G401 (cell line): ENCODE data around the gene ARHGEF11. TPM values are rescaled to one million over a fixed set of nuclear protein-coding genes. Genes with fewer than 3 reads are reported as not detected.

Experiments used
- DNase-seq: peaks from one replicate; pipeline ENCODE4 v3.0.0-alpha.2; 2015; ENCODE audit warnings: low spot score
- in situ Hi-C: cut with HindIII; loops from 2 replicates; pipeline ENCODE4 v1.10.0; 2016; ENCODE audit warnings: low sequenced_read_pairs, mixed read lengths
- total RNA-seq: library from RNA; depleted of rRNA; stranded (reverse); fragments of >200 nt; shearing (Covaris generic); gene quantifications from 2 replicates; pipeline ENCODE4 v1.2.3, GENCODE V29; 2014

The ARHGEF11 gene
- total RNA-seq, 1 experiment from 2014 or later, result 23.1 TPM

DNA sequence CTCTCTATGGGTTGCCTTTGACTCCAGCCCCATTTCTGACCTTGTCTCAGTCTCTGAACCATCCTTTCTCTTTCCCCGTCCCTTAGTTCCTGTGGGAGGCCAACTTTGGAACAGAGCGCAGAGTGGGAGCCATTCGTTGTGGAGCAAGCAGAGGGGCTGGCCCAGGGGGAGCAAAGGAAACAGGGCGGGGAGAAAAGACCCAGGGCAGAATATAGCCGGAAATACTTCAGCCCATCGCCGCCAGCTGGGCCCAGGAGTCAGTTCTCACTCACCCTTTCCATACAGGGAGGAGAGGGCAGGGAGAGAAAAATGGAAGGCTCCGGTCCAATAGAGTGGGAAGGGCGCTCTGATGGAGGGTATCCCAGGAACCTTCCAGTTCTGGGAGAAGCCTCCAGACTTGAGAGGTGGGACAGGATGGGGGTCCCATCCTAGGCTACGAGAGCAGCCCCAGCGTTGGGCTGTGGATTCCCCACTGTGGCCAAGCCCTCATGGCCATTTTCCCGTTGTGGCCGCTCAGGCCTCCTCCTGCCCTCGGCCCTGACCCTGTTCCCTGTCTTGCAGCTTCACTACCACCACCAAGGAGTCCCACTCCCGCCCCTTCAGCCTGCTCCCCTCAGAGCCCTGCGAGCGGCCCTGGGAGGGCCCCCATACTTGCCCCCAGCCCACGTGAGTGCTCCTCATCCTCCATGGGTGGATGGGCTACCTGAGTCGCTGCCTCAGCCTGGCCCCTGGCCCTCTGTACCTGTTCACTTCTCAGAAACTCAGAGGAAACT lies 141.2 kb downstream of the ARHGEF11 start:
- DNase-seq, result no peak
- in situ Hi-C loops, result no loop called here

DNA sequence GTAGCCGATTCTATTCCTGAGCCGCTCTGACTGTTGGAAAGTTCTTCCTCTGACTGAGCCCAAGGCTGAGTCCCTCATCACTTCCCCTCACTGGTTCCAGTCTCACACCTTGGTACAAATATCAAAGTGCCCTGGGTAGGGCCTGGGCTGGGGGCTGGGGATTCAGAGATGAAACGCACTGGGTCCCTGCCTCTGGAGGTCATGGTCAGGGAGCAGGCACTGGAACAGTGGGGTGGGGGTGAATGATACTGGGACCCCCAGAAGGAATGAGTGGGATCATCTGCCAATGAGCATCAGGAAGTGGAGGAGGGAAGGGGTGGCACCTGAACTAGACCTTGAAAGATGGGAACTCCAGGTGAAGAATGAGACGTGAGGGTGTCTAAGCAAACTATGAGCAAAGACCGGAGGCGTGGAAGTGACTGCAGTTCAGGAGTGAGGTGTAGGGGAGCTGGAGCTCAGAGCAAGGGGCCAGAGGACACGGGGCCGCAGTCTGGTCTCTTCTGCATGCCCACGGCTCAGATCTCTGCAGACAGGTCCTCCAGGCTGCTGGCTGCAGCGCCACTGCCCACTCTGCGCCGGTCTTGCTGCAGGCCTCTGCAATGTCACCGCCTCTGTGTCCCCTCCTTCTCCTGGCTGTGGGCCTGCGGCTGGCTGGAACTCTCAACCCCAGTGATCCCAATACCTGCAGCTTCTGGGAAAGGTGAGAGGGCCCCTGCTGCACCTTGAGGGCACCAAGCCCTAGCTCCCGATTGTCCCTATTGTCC lies 142.0 kb downstream of the ARHGEF11 start:
- in situ Hi-C loops, result no loop called here
- DNase-seq, result no peak

DNA sequence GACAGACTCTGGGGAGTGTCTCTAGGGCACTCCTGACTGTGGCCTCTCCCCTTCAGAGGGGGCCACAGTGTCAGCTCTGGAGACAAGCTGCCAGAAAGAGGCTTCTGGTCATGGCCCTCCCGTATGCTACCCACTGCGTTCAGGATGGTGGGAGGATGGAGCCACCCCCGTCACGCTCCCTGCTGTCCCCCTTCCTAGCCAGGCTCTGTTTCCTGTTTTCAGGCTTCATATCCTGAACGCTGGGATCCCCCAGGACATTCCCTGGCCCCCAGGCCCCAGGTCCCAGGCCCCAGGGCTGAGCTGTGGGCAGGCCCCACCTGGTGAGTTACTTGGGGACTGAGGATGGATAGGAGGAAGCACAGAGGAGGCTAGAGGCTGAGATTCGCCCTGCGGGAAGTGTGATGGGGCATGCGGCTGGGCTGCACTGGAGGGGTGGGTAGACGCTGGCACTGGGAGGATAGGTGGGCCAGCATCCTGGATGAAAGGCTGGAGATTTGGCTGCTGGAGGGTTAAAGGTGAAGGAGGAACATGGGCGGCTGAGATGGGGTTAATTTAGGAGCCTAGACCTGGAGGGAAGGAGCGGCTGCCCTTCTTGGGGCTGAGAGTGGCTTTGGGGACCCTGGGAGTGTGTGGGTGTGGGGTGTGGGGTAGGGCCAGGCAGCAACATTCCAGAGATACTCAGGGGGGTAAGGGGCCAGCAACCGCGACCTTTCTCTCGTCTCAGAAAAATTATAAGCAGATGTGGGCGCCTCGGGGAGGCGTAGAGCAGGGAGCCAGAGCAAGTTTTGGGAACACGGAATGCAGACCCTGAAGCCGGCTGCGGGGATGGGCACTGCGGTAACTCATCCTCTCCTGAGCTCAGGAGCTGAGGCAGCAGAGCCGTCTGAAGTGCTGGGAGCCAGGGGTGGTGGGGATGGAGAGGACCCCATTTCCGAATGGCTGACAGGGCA lies 143.3 kb downstream of the ARHGEF11 start:
- in situ Hi-C loops, result no loop called here
- DNase-seq, result no peak

DNA sequence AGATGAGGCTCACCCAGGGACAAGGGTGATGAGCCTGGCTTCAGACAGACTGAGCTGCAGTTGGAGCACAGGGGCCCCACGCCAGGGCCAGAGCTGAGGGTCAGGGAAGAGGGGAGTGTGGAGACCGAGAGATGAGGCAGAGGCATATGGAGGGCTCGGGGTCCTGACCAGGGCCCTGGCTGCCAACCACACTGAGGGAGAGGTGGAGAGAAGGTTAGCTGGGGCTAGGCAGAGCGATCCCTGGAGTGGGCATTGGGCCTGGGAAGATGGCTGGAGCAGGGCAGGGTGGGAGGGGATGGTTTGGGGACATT lies 144.0 kb downstream of the ARHGEF11 start:
- DNase-seq, result no peak
- in situ Hi-C loops, result no loop called here

DNA sequence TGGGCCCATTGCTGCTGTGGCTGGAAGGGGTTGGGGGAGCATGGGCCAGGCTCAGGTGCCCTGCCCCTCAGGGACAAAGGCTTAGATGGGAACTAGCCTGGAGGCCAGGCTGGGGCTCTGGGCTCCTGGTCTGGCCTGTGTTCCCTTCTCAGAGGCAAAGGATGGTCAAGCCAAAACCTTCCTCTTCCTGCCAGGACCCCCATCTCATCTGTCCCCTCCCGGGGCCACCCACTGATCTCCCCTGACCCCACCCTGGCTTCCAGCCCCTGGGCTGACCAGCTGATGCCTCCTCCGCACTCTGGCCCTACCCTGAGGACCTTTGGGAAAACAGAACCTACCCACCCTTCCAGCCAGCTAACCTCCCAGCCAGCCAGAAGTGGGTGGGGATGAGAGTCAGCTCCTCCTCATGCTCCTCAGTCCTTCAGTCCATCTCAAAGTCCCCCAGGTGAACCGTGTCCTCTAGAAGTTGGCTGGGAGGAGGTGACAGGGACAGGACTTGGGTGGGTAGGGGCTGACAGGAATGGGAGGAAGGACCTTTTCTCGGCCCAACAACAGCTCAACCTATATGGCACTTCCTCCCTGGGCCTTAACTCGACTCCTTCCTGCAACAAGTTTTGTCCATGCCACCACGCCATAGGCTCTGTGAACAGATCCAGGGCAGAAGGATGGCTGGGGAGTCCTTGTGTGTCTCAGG lies 144.5 kb downstream of the ARHGEF11 start:
- in situ Hi-C loops, result no loop called here
- DNase-seq, result no peak

DNA sequence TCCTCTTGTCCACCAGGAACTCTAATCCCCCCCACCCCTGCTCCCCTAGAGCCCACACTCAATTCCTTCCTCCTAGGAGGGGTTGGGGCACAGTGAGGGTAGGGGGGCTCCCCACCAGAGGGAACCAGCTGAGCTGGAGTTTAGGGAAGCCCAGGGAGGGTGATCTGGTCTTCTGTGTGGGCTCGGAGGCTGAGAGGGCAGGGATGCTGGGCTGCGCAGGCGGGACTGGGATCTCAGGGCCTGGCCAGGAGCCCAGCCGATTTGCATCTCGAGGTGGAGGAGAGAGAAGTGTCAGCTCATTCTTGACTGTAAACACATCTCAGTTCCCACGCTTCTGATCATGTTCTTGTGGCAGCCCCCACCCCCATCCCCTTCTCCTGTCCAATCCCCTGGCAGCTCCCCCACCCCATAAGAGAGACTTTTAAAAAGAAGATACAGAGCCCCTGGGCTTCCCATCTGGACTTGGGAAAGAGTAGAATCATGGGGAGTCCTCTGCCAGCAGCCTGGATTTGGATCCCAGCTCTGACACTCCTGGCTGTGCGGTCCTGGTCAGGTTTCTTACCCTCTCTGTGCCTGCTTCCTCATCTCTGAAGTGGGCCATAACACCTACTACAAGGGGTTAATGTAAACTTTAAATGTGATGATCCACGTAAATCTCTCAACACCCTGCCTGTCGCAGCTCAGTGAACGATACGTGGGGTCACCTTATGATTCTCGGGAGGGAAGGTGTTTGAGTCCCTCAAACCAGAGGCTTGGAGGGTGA lies 145.4 kb downstream of the ARHGEF11 start:
- no peak for DNase-seq
- in situ Hi-C loops, result no loop called here

DNA sequence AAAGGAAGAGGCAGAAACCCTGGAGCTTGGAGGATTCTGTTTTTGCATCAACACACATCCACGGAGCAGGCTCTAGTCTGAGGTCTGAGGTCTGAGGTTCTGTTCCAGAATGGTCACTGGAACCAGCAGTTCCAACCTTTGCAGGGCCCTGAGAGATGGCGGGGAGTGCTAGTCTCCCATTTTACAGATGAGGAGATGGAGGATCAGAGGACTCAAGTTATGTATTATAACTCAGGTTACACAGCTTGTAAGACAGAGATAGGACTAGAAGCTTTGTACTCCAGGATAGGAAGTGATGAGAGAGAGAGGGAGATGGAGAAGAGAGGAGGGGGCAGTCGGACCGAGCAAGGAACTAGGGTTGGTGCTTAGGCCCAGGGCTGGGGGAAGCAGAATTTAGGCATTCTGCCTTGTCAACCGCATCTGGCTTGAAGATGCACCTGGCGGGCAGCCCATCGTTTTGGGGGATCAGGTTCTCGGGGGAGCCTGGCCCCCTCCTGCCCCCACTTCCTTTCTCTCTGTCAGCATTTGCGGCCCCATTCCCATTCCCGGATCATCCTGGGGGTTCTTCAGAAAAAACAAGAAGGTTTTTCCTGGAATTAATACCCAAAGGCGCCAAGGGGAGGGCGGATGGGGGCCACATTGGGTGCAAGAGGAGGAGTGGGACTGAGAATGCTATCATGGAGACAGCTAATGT lies 146.4 kb downstream of the ARHGEF11 start:
- in situ Hi-C loops, result no loop called here
- DNase-seq, result no peak

DNA sequence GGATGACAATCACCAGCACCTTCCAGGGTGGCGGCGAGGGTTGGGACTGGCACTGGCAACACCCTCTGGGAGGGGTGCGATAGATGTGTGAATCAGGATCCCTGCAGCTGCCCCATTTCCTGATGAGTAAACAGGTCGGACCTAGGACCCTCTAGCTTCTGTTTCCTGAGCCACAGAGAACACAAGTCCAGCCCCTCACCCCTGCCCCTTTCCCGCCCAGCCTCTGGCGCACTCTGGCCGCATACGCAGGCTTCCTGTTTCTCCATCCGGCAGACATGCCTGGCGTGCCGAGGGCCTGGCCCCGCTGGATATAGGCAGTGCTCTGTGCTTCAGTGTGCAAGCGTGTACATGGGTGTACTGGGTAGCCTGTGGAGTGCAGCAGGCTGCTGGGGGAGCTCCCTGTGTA lies 147.4 kb downstream of the ARHGEF11 start:
- in situ Hi-C loops, result no loop called here
- DNase-seq, result no peak

DNA sequence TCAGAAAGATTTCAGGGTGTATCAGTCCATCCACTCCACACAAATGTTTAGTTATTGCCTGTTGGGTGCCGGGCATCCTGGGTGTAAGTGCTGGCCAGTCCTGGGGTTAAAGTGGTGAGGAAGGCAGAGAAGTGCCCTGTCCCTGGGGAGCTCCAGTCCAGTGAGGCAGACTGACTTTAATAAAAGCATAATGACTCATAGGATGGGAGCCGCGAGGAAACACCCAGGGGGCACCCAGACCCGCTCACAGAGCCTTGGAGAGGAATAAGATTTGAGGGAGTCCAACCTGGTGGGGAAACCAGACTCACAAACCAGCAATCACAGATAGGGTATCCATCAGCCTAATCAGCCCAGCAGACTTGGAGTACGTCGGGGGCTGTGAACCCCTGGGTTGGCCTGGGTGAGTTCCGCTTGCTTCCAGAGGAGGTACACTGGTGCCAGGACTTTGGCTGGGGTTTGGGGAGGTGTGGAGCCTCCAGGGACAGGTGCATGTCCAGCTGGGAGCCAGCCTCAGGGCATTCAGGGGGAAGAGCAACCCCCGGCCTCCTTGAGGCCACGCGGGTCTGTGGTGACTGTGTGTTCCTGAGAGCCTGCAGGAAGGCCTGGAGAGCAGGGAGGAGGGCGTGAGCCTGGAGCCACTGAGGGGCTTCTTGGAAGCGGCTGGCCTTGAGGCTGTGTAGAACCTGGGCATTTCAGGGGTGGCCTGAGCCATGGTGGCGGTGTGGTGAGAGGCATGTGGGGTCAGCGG lies 148.3 kb downstream of the ARHGEF11 start:
- in situ Hi-C loops, result no loop called here
- no peak for DNase-seq

DNA sequence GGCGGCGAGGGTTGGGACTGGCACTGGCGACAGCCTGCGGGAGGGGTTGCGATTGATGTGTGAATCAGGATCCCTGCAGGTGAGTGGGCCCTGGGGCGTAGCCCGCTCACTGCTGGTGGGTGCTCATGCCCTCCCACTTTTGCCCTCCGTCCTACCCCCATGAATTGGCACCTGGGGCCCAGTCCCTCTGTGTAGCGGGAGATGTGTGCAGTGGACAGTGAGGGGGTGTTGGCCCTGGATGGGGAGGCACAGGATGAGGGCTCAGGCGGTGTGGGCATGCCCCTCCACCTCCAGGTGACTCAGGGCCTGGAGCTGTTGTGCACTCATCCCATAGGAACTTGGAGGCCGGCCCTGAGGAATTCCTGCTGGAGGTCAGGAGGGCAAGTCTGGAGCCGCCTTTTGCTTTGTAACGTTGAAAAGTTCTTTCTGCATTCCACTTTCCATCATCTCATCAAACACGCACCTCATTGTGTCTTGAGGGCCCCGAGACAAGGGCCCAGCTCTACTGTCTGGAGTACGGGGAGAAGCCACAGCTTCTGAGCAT lies 149.0 kb downstream of the ARHGEF11 start:
- DNase-seq, result no peak
- in situ Hi-C loops, result no loop called here

DNA sequence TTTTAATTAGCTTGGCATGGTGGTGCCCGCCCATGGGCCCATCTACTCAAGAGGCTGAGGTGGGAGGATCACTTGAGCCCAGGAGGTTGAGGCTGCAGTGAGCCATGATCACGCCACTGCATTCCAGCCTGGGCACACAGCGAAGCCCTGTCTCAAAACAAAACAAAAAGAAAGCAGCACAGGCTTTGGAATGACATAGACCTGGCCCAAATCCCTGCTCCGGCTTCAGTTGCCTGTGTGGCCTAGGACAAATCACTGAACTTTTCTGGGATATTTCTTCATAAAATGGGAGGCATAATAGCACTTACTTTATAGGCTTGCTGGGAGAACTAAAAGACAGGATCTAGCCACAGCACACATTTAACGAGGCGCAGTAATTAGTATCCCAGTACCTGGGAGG lies 149.6 kb downstream of the ARHGEF11 start:
- no peak for DNase-seq
- in situ Hi-C loops, result no loop called here

DNA sequence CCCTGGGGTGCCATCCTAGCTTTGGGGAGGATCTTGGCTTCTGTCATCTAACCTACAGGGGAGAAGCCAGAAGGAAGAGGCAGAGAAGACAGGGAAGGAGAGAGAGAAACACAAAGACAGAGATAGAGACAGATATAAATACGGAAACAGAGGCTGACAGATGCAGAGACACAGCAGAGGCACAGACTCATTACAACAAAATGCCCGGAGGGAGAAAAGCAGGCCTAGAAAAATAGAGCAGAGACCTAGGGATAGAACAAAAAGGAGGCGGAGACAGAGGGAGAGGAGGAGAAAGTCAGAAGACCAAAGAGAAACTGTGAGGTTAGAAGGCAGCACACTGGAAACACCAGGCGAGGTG lies 150.1 kb downstream of the ARHGEF11 start:
- in situ Hi-C loops, result no loop called here
- DNase-seq, result peak; percentile 23

DNA sequence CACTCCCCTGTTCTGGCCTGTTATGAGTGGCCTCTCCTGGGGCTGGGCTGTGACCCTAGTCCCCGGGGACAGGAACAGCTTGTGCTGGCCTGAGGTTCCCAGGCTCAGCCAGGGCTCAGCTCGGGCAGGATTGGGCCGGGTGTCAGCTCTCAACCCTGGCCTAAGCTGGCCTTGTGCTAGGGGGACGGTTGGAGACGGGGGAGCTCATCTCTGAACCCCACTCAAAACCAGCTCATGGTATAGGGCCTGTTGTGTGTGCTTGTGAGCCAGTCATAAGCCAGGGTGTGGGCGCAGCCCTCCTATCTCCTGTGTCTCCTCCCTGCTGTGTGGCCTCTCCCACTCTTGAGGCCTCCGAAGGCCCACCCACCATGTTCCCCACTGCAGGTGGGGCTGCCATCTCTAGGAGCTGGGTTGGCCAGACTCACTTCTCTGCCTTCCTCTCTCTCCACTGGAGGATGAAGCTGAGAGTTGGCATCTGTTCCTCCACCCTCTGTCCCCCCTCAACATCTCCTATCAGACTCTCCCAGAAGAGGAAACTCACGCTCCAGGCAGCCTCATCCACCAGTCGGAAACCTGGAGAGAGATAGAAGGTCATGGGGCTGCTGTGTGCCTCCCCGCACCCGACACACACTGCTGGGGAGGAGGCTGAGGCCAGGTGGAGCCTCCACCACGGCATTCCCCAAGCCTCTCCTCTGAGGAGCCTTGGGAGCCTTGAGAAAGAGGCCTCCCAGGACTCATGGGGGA lies 150.7 kb downstream of the ARHGEF11 start:
- DNase-seq, result no peak
- in situ Hi-C loops, result no loop called here

DNA sequence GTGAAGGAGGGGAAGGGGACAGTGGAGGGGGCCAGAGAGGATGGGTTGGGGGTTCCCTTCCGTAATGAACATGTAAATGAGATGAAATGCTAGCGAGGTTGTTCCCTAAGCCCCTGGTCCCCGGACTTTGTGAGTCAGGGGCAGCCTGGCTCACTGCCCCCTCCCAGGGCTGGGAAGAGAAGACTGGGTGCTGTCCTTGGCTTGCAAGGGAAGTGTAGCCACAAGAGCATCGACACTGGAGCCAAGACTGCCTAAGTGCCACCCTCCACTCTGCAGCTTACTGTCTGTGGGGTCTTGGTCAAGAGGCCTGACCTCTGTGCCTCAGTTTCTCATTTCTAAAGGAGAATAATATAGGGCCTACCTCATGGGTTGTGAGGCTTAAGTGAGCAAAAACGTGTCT lies 151.5 kb downstream of the ARHGEF11 start:
- DNase-seq, result no peak
- in situ Hi-C loops, result no loop called here

DNA sequence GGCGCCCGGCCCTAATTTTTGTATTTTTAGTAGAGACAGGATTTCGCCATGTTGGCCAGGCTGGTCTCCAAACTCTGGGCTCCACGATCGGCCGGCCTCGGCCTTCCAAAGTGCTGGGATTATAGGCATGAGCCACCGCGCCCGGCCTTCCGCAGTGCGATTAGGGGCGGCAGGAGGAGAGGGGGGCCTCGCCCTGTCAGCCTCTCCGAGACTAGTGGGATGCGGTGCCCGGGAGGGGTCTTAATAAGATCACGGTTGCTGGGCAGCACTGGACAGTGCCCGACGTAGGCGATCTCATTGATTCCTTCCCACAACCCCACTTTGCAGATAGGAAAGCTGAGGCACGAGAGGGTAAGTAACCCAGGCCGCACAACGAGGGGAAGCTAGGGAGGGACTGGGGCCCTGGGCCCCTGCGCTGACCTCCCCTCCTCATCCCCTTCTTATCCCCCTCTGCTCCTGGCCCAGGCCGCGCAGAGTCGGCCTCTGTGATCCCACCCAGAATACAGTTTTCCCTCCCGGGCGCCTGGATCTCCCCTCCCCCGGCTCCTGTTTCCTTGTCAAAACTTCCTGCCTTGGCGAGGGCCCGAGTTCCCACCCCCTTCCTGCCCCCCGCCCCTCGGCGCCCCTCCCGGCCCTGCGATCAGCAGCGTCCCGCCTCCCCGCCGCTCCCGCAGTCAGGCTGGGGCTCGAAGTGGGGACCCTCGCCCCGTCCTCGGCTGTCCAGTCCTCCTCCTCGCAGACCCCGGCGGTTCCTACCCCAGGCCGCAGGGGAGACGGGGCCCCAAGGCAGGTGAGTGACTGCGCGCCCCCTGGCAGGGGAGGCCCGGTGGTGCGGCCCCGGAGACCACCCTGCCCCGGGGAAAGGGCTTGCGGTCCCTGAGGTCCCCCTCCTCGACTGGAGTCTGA lies 152.2 kb downstream of the ARHGEF11 start, which contains the start of gene PEAR1:
PEAR1 (plus strand) TSS at position 671 of the 906 bp plus-strand sequence. CDS start 10,209 bp downstream, outside the sequence.
- in situ Hi-C loops, result no loop called here
- no peak for DNase-seq
